ENCODE results near the gene XPO5.

GRCh38 chr6:43541774-43542471, 33.9 kb downstream of the XPO5 start:
- TF ChIP-seq CTCF (IDR thresholded peaks at IDR 0.05 in 8 of 11, conservative IDR thresholded peaks at IDR 0.05 in 3 of 11) (no peak), POLR2A (IDR thresholded peaks at IDR 0.05) (no peak)
